ENCODE measurements around the gene PCLO. TPM values are rescaled to one million over a fixed set of nuclear protein-coding genes. Genes with fewer than 3 reads are reported as not detected.

PCLO gene
- total RNA-seq, 2 experiments from 2014 or later, result 0.35 to 1.4 TPM

GRCh38 chr7:82975811-82976468 lies 186.7 kb downstream of the PCLO start:
- no peaks in the 10 kb centered on the region for H4K20me1 ChIP-seq (ENCODE audit: insufficient read depth, low read length)
- H3K36me3 ChIP-seq (ENCODE audit: insufficient read depth, low read length), result no peaks in the 10 kb centered on the region
- no peak overlapping the region for H2AFZ ChIP-seq (ENCODE audit: low read length)
- no peaks in the 10 kb centered on the region for H3K4me1 ChIP-seq (ENCODE audit: insufficient read depth, low read length, poor library complexity, severe bottlenecking)
- POLR2A ChIA-PET, result interaction anchor here (0.7 kb wide), 1 partner anchor 44 kb away, joined by 3 read pairs; no protein-coding TSS in a partner anchor
- CTCF ChIA-PET (ENCODE audit: unreplicated experiment), result no interaction called here
- intact Hi-C loops (cut with micrococcal nuclease; ENCODE audit: unreplicated experiment), result no loop called here
- H3K9me3 ChIP-seq (ENCODE audit: low read length), result no peaks in the 10 kb centered on the region
- TF ChIP-seq CTCF (conservative IDR thresholded peaks at IDR 0.05; ENCODE audit: low read length) (no peak), EZH2phosphoT487 (IDR thresholded peaks at IDR 0.05; ENCODE audit: borderline replicate concordance, low read depth, low read length) (no peak)
- no peaks in the 10 kb centered on the region for H3K9me2 ChIP-seq (ENCODE audit: insufficient read depth, low read length)
- H3K79me2 ChIP-seq (ENCODE audit: insufficient read depth, low read depth, low read length), result no peaks in the 10 kb centered on the region
- no peak overlapping the region for H3K4me3 ChIP-seq (ENCODE audit: low read depth, low read length, poor library complexity, severe bottlenecking)
- no peak overlapping the region for H3K27ac ChIP-seq (ENCODE audit: low read depth, low read length, poor library complexity, severe bottlenecking)
- no TSS peak for BruUV-seq (replicated peaks)
- no peak overlapping the region for H3K4me2 ChIP-seq (ENCODE audit: low read length)
- no peak for DNase-seq (ENCODE audit: low spot score)

- intact Hi-C loops (cut with micrococcal nuclease; ENCODE audit: unreplicated experiment), result no loop called here
- Histone ChIP-seq H3K36me3 (ENCODE audit: insufficient read depth, low read length) (no peaks in the 10 kb centered on the region), H3K27ac (ENCODE audit: low read depth, low read length, poor library complexity, severe bottlenecking) (no peak overlapping the region), H2AFZ (ENCODE audit: low read length) (no peak overlapping the region), H3K4me1 (ENCODE audit: insufficient read depth, low read length, poor library complexity, severe bottlenecking) (no peaks in the 10 kb centered on the region), H3K4me3 (ENCODE audit: low read depth, low read length, poor library complexity, severe bottlenecking) (no peak overlapping the region), H3K4me2 (ENCODE audit: low read length) (no peak overlapping the region), H3K79me2 (ENCODE audit: insufficient read depth, low read depth, low read length) (no peaks in the 10 kb centered on the region), H3K9me3 (ENCODE audit: low read length) (no peaks in the 10 kb centered on the region), H4K20me1 (ENCODE audit: insufficient read depth, low read length) (no peaks in the 10 kb centered on the region), H3K9me2 (ENCODE audit: insufficient read depth, low read length) (no peaks in the 10 kb centered on the region)
- BruUV-seq (replicated peaks), result no TSS peak
- no peak for TF ChIP-seq EZH2phosphoT487 (IDR thresholded peaks at IDR 0.05; ENCODE audit: borderline replicate concordance, low read depth, low read length)
- no peak for TF ChIP-seq CTCF (conservative IDR thresholded peaks at IDR 0.05; ENCODE audit: low read length)
- ChIA-PET CTCF (ENCODE audit: unreplicated experiment) (no interaction called here), POLR2A (no interaction called here)
- no peak for DNase-seq (ENCODE audit: low spot score)
These were observed 190.5 kb downstream of the PCLO start for GRCh38 chr7:82972135-82972534.
